ENCODE measurements around the gene SFXN4.
"Not testable (repeated sequence)": the region's sequence is repeated elsewhere in the genome, so short reads cannot be mapped to it uniquely, and the experiment has no call there.

The SFXN4 gene

DNA sequence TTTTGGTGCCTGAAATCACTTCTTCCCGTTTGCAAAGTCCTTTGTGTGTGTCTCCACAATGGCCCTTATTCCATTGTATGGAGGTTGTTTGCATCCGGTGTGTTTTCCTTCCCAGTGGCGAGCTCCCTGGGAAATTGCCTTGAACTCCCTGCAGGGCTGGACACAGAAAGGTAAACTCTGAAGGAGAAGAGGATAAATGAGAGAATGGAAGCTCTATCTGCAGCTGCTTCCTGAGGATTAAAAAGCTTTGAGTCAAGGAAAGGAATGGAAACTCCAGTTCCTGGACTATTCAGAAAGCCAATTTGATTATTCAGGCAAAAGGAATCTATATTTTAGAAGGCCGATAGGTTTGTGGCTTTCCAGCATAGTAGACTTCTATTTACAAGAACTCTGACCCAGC is 37.5 kb upstream of the SFXN4 start:
- Mint-ChIP-seq H3K36me3 (no peaks in the 10 kb centered on the region), H3K27ac (no peak overlapping the region), H3K4me1 (peaks cover 15% of the 10 kb centered on the region), H3K27me3 (peaks cover 1% of the 10 kb centered on the region), H3K4me3 (no peak overlapping the region), H3K9me3 (no peaks in the 10 kb centered on the region)
- DNase-seq (ENCODE audit: low spot score in 2 of 2) (no peak), ATAC-seq (ENCODE audit: low read depth) (no peak)

- no peak overlapping the region for H3K4me3 Mint-ChIP-seq
- peaks cover 1% of the 10 kb centered on the region for H3K27me3 Mint-ChIP-seq
- H3K27ac Mint-ChIP-seq, result no peak overlapping the region
- peaks cover 7% of the 10 kb centered on the region for H3K4me1 Mint-ChIP-seq
- DNase-seq (ENCODE audit: low spot score in 2 of 2) (no peak), ATAC-seq (ENCODE audit: low read depth) (no peak)
- no peaks in the 10 kb centered on the region for H3K9me3 Mint-ChIP-seq
- no peaks in the 10 kb centered on the region for H3K36me3 Mint-ChIP-seq
Observed at GRCh38 chr10:119201233-119201632, 35.7 kb upstream of the SFXN4 start.

GRCh38 chr10:119199231-119199992 is 33.9 kb upstream of the SFXN4 start:
- peak; percentile 25 to 40 for DNase-seq (ENCODE audit: low spot score in 2 of 2)
- Mint-ChIP-seq H3K9me3 (no peaks in the 10 kb centered on the region), H3K4me1 (peaks cover 5% of the 10 kb centered on the region), H3K36me3 (no peaks in the 10 kb centered on the region), H3K27me3 (peaks cover 1% of the 10 kb centered on the region), H3K27ac (no peak overlapping the region), H3K4me3 (no peak overlapping the region)
- peak; percentile 87 for ATAC-seq (ENCODE audit: low read depth)

GRCh38 chr10:119198438-119198837 is 32.9 kb upstream of the SFXN4 start:
- Mint-ChIP-seq H3K4me1 (peaks cover 5% of the 10 kb centered on the region), H3K4me3 (no peak overlapping the region), H3K27me3 (peaks cover 1% of the 10 kb centered on the region), H3K27ac (no peak overlapping the region), H3K36me3 (no peaks in the 10 kb centered on the region), H3K9me3 (no peaks in the 10 kb centered on the region)
- DNase-seq (ENCODE audit: low spot score in 2 of 2) (no peak), ATAC-seq (ENCODE audit: low read depth) (peak; percentile 29)

DNA sequence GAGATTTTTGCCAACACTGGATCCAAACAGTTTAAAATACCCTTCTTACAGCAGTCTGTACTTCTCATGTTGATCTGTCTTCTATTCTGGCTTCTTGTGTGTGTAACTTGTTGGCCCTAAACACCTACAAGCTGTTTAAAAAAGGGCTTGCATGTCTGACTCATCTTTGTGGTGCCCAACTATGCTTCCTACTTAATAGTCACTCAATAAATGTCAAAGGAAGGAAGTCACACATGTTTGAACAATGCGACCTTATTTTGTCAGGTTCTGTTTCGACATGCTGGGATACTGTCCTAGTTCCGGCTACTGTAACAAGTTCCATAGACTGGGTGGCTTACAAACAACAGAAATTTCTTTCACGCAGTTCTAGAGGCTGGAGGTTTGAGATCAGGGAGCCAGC is 32.4 kb upstream of the SFXN4 start:
- Mint-ChIP-seq H3K27me3 (peaks cover 1% of the 10 kb centered on the region), H3K9me3 (no peaks in the 10 kb centered on the region), H3K27ac (no peak overlapping the region), H3K4me3 (no peak overlapping the region), H3K36me3 (no peaks in the 10 kb centered on the region), H3K4me1 (peaks cover 5% of the 10 kb centered on the region)
- ATAC-seq (ENCODE audit: low read depth) (no peak), DNase-seq (ENCODE audit: low spot score in 2 of 2) (no peak)

DNA sequence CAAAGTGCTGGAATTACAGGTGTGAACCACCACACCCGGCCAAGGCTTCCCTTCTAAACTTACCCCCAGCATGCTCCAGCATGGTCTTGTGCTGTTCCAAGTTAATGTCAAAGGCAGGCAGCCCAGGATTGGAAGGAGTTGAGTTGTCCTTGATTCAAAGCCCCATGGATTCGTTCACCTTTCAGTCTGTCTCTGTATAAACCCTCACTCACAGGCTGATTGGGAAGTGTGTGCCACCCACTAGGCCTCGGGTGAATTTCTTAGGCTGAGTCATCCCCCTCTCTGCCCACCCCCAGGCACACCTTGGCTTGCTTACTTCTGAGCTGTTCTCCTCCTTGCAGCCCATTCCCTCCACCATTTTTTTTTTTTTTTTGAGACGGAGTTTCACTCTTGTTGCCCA is 26.4 kb upstream of the SFXN4 start:
- Mint-ChIP-seq H3K9me3 (no peaks in the 10 kb centered on the region), H3K4me3 (no peak overlapping the region), H3K4me1 (peaks cover 10% of the 10 kb centered on the region), H3K27ac (no peak overlapping the region), H3K36me3 (no peaks in the 10 kb centered on the region), H3K27me3 (no peaks in the 10 kb centered on the region)
- DNase-seq (ENCODE audit: low spot score in 2 of 2), result no peak
- no peak for ATAC-seq (ENCODE audit: low read depth)

DNA sequence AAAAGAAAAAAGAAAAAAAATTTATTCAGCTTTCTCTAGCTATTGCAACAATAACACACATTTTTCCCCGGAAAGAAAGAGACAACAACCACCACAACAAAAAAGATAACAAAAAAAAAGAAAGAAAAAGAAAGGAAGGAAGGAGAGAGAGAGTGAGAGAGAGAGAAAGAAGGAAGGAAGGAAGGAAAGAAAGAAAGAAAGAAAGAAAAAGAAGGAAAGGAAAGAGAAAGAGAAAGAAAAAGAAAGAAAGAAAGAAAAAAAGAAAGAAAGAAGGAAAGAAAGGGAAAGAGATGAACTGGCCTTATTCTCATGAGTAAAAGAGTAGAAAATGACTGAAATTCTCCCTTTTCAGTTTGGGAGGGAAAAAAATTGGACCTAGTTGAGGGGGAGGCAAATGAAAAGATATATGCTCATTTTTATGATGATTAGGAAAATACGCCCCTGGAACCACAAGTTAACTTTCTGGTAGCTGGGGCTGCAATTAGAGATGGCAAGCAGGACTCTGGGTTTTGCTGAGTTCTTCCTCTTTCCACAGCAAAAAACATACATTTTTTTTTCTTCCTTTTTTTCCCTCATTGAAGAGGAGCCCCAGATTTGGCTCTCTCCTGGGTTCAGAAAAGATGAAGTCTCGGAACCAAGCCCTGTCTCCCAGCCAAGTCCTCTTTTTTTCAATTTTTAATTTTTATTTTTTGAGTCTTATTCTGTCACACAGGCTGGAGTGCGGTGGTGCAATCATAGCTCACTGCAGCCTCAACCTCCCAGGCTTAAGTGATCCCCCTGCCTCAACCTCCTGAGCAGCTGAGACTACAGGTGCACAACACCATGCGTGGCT is 25.7 kb upstream of the SFXN4 start:
- H3K27me3 Mint-ChIP-seq, result no peaks in the 10 kb centered on the region

GRCh38 chr10:119190353-119190752 is 24.8 kb upstream of the SFXN4 start:
- Mint-ChIP-seq H3K4me3 (no peak overlapping the region), H3K9me3 (no peaks in the 10 kb centered on the region), H3K27me3 (no peaks in the 10 kb centered on the region), H3K36me3 (no peaks in the 10 kb centered on the region), H3K27ac (no peak overlapping the region), H3K4me1 (peaks cover 10% of the 10 kb centered on the region)
- ATAC-seq (ENCODE audit: low read depth), result no peak
- DNase-seq (ENCODE audit: low spot score in 2 of 2), result no peak

More for the DNA sequence above, 25.7 kb upstream of the SFXN4 start:
- Mint-ChIP-seq H3K4me1 (peaks cover 10% of the 10 kb centered on the region), H3K36me3 (no peaks in the 10 kb centered on the region), H3K9me3 (no peaks in the 10 kb centered on the region), H3K27ac (no peak overlapping the region), H3K4me3 (no peak overlapping the region)
- ATAC-seq (ENCODE audit: low read depth) (no peak), DNase-seq (ENCODE audit: low spot score in 2 of 2) (no peak)

GRCh38 chr10:119189811-119190282 is 24.3 kb upstream of the SFXN4 start:
- DNase-seq (ENCODE audit: low spot score in 2 of 2) (no peak), ATAC-seq (ENCODE audit: low read depth) (peak; percentile 50)
- H3K36me3 Mint-ChIP-seq, result no peaks in the 10 kb centered on the region
- no peaks in the 10 kb centered on the region for H3K27me3 Mint-ChIP-seq
- peaks cover 10% of the 10 kb centered on the region for H3K4me1 Mint-ChIP-seq
- no peak overlapping the region for H3K27ac Mint-ChIP-seq
- no peaks in the 10 kb centered on the region for H3K9me3 Mint-ChIP-seq
- no peak overlapping the region for H3K4me3 Mint-ChIP-seq

GRCh38 chr10:119183664-119184412 is 18.3 kb upstream of the SFXN4 start:
- Mint-ChIP-seq H3K9me3 (no peaks in the 10 kb centered on the region), H3K4me1 (peaks cover 5% of the 10 kb centered on the region), H3K27ac (no peak overlapping the region), H3K36me3 (no peaks in the 10 kb centered on the region), H3K4me3 (no peak overlapping the region), H3K27me3 (no peaks in the 10 kb centered on the region)
- DNase-seq (ENCODE audit: low spot score in 2 of 2) (no peak), ATAC-seq (ENCODE audit: low read depth) (no peak)

DNA sequence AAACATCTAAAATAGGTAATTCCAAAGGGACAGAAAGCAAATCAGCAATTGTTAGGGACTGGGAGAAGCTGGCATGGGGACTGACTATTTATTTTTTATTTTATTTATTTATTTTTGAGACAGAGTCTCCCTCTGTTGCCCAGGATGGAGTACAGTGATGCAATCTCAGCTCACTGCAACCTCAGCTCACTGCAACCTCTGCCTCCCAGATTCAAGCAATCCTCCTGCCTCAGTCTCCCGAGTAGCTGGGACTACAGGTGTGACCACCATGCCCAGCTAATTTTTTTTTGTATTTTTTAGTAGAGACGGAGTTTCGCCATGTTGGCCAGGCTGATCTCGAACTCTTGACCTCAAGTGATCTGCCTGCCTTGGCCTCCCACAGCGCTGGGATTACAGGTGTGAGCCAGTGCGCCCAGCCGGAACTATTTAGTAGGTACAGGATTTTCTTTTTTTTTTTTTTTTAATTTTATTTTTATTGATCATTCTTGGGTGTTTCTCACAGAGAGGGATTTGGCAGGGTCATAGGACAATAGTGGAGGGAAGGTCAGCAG is 15.4 kb upstream of the SFXN4 start:
- H3K27me3 Mint-ChIP-seq; H3K4me3 Mint-ChIP-seq; DNase-seq (ENCODE audit: low spot score in 2 of 2); H3K36me3 Mint-ChIP-seq; H3K9me3 Mint-ChIP-seq; ATAC-seq (ENCODE audit: low read depth); H3K27ac Mint-ChIP-seq: not testable (repeated sequence)
- H3K4me1 Mint-ChIP-seq, result peaks cover 12% of the 10 kb centered on the region

- DNase-seq (ENCODE audit: low spot score in 2 of 2), result peak; percentile 85 to 87
- ATAC-seq (ENCODE audit: low read depth), result peak; percentile 99
- Mint-ChIP-seq H3K4me1 (peaks cover 12% of the 10 kb centered on the region), H3K4me3 (peak within 1 kb of the TSS; percentile 100), H3K36me3 (peaks cover 8% of the 10 kb centered on the region), H3K27me3 (no peaks in the 10 kb centered on the region), H3K27ac (peak within 1 kb of the TSS; percentile 93), H3K9me3 (no peaks in the 10 kb centered on the region)
Observed at GRCh38 chr10:119178372-119179119, 13.0 kb upstream of the SFXN4 start, which contains the start of gene PRDX3. Gene PRDX3 (minus strand): TSS chr10:119178812. CDS start chr10:119178790, 22 bp downstream.

GRCh38 chr10:119177708-119178371 is 12.3 kb upstream of the SFXN4 start:
- no peak for ATAC-seq (ENCODE audit: low read depth)
- no peaks in the 10 kb centered on the region for H3K27me3 Mint-ChIP-seq
- H3K4me3 Mint-ChIP-seq, result peak overlapping the region; percentile 100
- H3K27ac Mint-ChIP-seq, result peak overlapping the region; percentile 93
- no peaks in the 10 kb centered on the region for H3K9me3 Mint-ChIP-seq
- no peak for DNase-seq (ENCODE audit: low spot score in 2 of 2)
- peaks cover 12% of the 10 kb centered on the region for H3K4me1 Mint-ChIP-seq
- H3K36me3 Mint-ChIP-seq, result peaks cover 8% of the 10 kb centered on the region
